NK-92 (cell line): ENCODE results near the gene VWA1.
"Not testable (repeated sequence)": the region's sequence is repeated elsewhere in the genome, so short reads cannot be mapped to it uniquely, and the experiment has no call there.

Source experiments
- DNase-seq: peaks from one replicate; lab custom pipeline; 2025; ENCODE audit not compliant: unreplicated experiment; lab: John Stamatoyannopoulos, UW

VWA1 gene

DNA sequence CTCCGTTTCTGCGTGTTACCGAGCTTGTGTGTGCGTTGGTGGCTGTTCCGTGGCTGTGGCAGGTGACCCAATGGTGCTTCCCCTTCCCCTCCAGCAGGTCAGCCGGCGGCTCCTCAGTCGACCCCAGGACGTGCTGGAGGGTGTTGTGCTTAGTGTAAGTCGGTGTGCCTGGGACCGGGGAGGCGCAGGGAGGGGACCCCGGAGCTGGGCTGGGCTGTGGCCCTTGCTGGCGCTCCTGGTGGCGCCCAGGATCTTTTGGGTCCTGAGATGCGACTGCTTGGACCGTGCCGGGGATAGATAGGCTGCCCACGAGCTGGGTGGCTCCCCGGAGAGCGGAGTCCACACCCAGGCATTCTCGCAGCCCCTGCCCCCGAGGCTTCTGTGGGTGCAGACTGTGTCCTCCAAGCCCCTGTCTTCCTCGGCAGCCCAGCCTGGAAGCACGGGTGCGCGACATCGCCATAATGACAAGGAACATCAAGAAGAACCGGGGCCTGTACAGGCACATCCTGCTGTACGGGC lies 19.9 kb downstream of the VWA1 start:
- no peak for DNase-seq

DNA sequence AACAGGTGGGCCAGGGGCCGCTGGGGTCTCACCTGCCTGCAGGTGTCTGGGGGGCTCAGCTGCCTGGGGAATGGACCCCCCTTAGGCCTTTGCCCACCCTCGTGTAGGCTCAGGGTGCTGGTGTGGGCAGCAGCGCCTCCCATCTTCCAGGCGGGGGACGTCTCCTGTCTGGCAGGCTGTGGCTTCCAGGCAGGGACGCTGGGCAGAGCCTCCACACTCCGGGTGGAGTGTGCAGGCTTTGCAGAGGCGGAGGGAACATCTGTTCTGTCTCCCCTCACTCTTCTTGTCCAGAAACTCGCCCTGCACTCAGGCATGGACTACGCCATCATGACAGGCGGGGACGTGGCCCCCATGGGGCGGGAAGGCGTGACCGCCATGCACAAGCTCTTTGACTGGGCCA lies 20.4 kb downstream of the VWA1 start:
- not testable (repeated sequence) for DNase-seq

DNA sequence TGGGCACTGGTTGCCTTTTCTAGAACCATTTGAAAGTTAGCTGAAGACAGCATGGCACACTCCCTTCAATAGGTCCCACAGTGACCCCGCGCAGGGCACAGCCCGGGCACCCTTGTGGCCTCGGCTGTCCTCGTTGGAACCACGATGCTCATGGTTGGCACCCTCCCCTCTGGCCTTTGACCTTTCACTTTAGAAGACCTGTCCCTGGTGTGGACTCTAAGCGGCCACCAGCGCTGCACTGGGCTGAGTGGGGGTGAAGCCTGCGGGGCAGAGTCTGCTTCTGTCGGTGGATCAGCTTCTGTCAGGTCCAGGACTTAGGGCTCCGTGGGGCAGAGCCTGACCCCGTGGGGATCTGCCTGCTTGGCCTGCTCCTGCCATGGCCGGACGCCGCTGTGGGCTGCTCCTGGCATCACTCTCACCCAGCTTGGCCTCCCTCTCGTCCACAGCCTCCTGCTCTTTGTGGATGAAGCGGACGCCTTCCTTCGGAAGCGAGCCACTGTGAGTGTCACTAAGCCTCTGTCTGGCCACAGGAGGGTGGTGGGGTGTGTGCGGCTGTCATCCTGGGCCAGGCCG lies 21.3 kb downstream of the VWA1 start:
- not testable (repeated sequence) for DNase-seq

DNA sequence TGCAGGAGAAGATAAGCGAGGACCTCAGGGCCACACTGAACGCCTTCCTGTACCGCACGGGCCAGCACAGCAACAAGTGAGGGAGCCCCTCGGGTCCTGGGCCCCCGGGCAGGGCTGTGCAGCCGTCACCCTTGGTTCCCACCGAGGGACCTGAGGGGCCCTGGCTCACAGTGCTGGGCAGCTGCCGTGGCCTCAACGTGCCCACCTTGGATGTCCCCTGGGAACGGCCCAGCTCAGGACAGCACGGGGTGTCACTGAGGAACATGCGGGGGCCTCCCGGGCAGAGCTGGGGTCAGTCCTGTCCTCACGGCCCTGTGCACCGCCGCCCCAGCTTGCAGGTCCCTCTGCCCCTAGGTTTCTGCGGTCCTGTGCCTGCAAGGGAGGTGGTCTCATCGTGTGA lies 23.7 kb downstream of the VWA1 start:
- DNase-seq, result not testable (repeated sequence)

DNA sequence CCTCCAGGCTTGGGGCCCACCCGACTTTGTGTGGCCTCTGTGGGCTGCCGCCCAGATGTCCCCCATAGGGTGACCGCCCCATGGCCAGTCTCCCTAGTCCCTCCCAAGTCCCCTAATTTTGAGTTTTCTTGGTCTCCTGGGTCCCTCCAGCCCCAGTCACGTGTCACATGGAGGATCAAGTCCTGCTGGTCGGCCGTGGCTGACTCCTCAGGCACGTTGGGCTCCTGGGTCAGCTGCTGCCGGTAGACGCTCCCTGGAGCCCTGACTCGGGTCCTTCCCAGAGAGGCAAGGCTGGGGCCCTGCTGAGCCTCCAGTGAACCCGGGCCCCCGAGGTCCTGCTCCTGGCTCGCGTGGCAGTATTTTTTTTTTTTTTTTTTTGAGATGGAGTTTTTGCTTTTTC lies 24.2 kb downstream of the VWA1 start:
- not testable (repeated sequence) for DNase-seq

DNA sequence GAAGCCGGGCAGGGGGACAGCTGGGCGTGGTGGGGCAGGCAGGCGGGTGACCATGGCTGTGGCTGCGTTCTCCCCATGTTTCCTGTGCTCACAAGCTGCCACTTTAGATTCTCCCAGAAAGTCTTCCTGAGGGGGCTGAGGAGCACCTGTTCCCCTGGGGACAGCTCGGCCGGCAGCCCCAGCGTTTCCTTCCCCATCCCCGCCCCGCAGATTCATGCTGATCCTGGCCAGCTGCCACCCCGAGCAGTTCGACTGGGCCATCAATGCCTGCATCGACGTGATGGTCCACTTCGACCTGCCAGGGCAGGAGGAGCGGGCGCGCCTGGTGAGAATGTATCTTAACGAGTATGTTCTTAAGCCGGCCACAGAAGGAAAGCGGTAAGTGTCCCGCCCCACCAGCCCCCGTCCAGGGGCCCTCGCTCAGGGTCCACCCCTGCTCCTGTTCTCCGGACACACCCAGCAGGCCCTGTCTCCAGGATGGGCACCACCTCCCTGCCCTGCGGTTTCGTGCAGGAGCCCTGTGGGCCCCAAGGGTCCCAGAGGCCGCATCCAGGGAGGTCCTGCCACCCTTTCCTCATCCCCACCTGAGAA lies 25.1 kb downstream of the VWA1 start:
- DNase-seq, result no peak

DNA sequence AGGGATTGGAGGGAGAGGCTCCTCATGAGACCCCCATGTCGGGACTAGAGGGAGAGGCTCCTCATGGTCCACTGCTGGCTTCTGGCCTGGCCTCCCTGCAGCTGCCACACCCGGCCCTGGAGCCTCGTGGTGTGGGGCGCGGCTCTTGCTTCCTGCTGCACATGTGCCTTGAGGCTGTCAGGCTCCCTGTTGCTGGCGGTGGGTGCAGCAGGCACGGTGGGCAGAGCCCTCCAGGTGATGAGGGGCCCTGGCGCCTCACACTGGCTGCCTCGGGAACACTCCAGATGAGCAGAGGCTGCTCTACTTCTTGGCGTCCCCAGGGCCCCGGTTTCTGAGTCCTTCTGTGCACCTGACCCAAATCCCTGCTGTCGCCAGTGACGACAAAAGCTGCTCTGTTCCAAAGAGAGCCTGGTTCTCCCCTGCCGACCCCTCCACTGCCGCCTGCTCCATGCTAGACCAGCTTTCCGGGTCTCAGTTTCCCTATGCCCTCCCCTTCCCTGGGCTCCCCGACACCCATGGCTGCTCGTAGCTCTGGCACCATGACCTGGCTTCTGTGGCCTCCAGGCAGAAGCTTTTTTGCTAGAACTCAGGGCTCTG lies 26.3 kb downstream of the VWA1 start:
- no peak for DNase-seq

DNA sequence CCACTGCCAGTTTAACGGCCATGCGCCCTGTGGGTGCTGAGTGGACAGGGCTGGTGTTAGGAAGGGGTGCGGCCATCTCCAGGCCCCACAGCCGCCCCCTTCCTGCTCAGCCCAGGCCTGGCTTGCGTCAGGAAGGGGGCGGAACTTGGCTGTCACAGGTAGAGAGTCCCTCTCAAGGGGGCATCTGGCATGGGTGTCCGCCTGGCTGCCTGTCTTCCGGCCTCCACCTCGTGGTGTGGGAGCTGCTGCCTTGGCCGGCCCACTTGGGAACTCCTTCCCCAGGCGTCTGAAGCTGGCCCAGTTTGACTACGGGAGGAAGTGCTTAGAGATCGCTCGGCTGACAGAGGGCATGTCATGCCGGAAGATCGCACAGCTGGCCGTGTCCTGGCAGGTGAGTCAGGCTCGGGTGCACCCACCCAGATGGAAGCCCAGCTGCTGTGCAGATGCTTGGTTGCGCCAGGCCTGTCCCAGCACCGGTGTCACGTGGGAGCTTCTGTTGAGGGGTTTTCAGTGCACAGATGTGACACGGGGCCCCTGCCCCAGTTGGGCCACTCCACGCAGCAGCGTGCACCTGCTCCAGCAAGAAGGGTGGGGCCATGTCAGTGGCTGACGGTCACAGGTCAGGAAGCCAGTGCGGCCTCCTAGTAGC lies 27.0 kb downstream of the VWA1 start:
- no peak for DNase-seq

DNA sequence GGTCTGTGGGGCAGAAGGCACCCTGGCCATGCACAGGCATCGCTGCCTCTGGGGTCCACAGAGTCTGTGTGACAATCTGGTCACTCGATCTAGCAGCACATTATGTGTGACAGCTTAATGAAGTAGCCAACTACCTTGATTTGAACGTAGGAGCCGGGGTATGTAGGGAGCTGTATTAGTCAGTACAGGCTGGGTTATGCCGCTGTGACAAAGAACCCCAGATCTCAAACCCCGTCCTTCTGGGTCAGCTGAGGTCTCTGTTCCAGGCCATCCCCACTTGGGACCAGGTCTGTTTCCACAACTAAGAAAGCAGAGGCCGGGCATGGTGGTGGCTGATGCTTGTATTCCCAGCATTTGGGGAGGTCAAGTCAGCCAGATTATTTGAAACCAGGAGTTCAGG lies 27.8 kb downstream of the VWA1 start:
- DNase-seq, result no peak

DNA sequence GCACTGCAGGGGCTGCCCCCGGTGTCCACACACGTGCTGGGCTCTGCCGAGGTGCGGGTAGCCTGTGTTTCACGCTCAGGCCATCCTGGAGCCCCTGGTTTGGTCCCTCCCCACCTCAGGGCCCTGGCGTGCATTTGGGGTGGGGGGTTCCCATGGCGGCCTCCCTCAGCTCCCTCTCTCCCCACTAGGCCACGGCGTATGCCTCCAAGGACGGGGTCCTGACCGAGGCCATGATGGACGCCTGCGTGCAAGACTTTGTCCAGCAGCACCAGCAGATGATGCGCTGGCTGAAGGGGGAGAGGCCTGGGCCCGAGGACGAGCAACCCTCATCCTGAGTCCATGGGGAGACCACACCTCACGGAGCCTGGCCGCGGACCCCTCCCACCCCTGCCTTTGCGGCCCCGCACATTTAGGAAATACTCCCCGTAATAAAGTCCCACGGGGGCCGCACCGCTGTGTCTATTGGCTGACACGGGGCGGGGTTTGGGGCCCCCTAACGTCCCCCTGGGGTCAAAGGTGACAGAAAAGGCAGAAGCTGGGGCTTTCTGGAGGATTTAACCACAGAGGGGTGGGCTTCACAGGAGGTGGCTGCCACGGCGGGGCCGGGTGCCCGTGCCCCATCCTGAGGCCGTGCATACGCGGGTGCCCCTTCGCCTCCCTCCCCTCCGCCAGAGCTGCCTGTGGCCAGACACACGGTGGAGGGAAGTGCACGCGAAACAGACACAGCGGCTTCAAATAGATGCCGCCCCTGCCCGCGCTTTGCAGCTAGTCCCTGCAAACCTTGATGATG lies 32.9 kb downstream of the VWA1 start:
- DNase-seq, result not testable (repeated sequence)

DNA sequence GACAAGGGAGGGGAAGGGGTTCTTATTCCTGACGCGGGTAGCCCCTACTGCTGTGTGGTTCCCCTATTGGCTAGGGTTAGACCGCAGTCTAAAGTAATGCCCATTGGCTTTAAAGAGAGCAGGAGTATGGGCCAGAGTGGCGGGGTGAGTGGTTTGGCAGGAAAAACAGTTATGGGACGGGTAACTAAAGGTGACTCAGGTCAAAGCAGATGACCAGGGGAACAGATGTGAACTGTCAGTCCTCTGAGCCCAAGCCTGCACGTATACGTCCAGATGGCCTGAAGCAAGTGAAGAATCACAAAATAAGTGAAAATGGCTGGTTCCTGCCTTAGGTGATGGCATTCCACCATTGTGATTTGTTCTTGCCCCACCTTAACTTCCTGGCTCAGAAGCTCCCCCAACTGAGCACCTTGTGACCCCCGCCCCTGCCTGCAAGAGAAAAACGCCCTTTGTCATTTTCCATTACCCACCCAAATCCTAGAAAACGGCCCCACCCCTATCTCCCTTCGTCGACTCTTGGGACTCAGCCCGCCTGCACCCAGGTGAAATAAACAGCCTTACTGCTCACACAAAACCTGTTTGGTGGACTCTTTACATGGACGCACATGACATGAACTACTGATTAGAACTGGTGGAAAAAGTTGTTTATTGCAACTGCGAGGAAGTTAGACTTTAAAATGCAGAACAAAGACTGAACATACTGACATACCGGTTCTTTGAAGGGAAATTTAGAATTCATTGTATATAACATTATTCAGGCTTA lies 35.3 kb downstream of the VWA1 start:
- DNase-seq, result no peak

DNA sequence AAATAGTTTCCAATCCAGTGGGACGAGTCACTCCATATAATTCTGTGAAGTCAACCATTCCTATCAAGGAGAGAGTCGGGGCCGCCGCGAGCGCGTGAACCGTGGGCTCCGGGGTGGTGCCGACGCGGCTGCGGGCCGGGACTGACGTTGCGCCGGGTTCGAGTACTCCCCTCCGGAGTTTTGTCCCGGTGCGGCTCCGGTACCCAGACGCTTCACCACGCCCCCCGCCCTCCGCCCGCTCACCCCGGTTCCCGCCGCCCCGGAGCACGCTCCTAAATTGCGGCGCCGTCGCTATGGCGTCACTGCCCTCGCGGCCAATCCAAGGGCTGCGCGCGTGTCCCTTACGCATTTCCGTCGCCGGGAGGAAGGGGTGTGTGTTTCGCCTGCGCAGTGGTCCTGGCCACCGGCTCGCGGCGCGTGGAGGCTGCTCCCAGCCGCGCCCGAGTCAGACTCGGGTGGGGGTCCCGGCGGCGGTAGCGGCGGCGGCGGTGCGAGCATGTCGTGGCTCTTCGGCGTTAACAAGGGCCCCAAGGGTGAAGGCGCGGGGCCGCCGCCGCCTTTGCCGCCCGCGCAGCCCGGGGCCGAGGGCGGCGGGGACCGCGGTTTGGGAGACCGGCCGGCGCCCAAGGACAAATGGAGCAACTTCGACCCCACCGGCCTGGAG lies 36.0 kb downstream of the VWA1 start, which contains the start of gene ATAD3B:
TSS of gene ATAD3B (plus strand) at position 377 of the 664 bp plus-strand sequence. CDS start at position 497, 120 bp downstream.
- DNase-seq, result peak; percentile 49

DNA sequence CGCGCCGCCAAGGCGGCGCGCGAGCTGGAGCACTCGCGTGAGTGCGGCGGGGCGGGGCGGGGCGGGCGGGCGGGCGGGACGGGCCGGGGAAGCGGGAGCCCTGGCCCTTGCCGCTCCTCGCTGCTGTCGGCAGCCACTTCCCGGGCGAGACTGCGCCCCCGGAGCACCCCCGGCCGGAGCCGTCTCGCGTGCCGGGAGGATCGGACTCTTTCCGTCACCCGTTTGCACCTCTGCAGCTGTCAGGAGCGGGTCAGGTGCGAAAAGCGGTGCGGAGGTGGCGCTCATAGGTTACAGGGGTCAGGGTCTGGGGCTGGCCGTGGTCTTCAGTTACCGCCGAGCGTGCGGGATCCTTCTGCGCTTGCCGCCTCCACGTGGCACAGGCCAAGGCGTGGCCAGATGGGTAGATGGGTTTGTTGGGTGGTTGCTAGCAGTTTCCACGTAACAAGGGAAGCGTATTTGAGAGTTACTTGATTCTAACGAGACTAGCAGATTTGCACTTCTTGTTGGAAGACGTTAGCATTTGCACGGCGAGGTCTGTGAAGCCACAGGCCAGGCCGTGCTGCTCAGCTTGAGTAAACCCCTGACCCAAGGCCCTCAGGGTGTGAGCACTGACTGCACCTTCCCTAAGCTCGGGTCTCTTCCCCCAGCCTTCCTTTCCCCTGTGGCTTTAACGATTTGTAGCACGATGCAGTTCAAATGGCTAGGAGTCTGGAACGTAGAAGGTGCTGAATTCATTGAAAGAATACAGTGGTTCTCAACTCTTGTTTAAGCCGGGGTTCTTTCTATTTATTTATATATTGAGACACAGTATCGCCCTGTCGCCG lies 36.8 kb downstream of the VWA1 start:
- DNase-seq, result not testable (repeated sequence)

DNA sequence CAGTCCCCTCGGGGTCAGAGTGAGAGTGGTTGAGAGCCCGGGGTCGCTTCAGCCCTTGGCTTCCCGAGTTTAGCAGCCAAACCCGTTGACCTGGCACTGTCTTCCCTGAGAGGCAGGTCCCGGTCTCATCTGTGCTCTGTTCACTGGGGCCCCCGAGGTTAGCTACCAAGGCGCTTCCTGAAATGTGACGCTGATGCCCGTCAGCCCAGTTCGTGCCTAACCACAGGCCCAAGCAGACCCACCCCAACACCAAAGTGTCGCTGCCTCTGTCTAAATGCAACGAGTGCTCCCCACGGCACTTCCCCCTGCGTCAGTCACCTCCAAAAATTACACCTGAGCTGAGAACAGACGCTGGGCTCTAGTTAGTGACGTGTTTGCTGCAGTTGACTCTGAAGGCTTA lies 40.5 kb downstream of the VWA1 start:
- not testable (repeated sequence) for DNase-seq

DNA sequence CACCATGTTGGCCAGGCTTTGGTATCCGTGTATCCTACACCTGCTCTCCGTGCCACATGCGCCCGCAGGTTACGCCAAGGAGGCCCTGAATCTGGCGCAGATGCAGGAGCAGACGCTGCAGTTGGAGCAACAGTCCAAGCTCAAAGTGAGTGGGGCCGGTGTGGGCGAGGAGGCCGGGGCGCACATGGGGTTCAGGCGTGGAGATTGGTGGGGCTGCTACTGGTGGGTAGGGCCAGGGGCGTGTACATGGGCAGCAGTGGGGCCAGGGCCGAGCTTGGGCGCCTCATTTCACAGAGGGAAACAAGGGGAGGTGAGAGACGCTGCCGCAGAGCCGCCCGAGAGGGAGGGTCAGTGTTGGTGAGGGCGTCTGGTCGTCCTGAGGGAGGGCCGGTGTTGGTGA lies 41.7 kb downstream of the VWA1 start:
- no peak for DNase-seq

DNA sequence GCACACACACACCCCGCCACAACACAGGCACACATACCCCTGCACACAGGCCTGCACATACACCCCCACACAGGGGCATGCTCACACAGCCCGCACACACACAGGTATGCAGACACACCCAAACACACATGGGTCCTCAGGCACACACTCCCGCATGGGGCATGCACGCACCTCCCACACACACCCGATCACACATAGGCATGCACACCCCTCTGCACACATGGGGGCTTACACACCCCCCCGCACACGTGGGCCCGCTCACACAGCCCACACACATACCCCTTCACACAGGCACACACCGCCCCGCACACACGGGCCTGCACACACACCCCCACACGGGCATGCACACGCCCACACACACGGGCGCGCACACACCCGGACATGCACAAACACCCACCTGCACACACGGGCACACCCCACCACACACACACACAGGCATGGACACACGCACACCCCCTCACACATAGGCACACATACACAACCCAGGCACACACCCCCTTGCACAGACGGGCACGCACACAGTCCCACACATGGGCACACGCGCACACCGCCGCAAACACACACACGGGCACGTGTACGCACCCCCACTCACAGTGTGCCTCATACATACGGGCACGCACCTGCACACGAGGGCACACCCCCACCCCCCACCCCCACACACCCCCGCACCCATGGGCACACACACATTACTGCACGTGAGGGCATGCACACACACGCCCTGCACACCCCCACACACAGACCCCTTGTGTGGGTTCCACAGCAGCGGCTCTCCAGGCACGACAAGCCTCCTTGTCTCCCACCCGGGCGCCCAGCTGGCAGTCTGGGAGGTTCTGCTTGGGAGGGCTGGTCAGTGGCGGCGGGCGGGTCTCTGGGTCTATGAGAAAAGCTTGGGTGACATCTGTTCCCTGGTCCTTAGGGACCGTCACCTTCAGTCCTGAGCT lies 44.3 kb downstream of the VWA1 start:
- DNase-seq, result no peak

DNA sequence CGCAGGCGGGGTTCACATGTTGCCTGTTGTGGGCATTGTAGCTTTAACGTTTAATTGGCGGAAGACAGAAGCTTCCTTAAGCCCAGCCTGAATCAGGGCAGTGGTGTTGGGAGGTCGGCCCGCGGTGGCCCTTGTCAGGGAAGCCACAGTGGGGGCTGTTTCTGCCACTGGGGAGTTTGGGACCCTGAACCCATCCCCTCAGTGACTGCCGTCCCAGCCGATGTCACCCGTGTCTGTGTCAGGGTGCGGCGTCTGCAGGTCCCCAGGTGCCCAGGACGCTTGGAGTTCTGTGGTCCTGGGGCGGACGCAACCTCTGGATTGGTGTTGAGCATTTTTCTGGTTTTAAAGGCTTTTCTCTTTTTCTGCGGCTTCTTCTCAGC lies 45.0 kb downstream of the VWA1 start:
- DNase-seq, result not testable (repeated sequence)

DNA sequence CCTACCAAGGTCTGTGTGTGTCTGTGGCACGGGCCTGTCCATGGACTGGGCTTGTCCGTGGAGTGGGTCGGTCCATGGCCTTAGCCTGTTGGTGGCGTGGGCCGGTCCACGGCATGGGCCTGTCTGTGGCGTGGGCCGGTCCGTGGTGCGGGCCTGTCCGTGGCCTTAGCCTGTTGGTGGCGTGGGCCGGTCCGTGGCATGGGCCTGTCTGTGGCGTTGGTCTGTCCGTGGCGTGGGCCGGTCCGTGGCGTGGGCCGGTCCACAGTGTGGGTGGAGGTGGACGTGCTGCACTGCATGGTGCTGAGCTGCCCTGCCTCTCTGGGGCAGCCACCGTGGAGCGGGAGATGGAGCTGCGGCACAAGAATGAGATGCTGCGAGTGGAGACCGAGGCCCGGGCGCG lies 46.3 kb downstream of the VWA1 start:
- DNase-seq, result not testable (repeated sequence)
